NK-92 treated with Interleukin-12 subunit alpha and Interleukin-12 subunit beta, amount 100 ng/mL, for 24 hours (cell line): ENCODE measurements around the gene NOX4.
"Not testable (repeated sequence)": the region's sequence is repeated elsewhere in the genome, so short reads cannot be mapped to it uniquely, and the experiment has no call there.

Experiments
- DNase-seq: peaks from one replicate; lab custom pipeline; 2025; lab: John Stamatoyannopoulos, UW

The NOX4 gene

GRCh38 chr11:89379976-89380771 lies 111.0 kb downstream of the NOX4 start:
- not testable (repeated sequence) for DNase-seq

- DNase-seq = not testable (repeated sequence)
Measured at GRCh38 chr11:89378986-89379385, 112.2 kb downstream of the NOX4 start.

DNA sequence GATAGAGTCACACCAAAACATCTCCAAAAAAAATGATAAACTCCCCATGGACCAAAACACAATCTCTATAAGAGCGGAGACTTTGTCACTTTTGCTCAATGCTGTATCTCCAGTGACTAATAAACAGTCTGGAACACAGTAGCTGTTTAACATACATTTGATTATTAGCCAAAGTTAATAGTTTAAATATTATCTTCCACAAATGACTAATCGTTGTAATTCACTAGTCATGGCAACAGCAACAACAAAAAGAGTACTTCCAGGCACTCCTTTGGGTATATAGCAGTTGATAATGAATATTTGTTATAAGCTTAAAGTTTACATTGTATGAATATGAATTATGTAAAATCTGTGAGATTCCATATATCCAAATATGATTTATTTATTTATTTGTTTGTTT lies 121.8 kb downstream of the NOX4 start:
- DNase-seq = not testable (repeated sequence)

DNA sequence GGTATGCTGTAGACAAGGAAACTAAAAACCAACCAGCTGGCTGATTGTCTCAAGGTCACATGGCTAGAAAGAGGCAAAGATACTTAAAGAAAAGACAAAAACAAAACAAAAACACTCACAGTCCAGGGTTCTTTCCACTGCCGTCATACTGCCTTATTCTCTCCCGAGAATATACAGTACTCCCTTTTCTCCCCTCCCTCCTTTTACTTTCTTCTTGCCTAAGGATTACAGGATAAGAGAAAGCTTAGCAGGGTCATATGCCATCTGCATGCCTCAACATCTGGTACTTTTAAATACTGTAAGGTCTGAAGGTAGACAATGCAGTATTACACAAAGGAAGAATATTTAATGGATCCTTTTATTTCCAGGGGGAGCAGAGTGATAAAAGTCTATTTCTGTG lies 126.3 kb downstream of the NOX4 start:
- not testable (repeated sequence) for DNase-seq

DNA sequence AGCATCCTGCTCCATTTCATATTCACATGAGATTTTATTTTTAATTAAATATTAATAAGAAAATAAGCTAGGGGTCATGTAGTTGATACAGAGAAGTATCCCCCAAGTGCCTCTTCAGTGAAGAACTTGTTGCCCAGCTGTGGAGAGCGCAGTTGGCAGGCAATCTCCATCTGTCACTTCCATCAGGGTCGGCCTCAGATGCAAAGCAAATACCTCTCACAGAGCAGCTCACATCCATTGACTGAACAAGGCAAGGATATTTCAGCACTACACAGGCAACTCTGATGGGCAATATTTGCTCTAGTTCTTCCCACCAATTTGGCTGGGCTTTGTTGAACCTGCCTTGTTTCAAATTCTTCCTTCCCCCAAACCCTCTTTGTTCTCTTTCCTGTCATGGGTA lies 129.4 kb downstream of the NOX4 start:
- no peak for DNase-seq

DNA sequence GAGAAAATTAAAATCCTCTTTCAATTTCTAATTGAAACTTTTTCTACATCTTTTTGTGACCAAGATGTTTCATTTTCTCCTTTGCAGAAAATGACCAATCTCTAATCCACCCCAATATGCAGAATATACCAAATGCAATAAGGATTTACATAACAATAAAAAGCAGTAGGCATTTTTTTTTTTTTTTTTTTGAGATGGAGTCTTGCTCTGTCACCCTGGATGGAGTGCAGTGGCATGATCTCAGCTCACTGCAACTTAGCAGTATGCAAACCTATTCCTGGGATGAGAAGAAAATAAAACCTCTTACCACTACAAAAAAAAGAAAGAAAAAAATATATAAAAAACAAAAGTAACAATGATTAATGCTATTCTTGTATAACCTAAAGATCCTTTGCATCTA lies 132.0 kb downstream of the NOX4 start:
- not testable (repeated sequence) for DNase-seq

DNA sequence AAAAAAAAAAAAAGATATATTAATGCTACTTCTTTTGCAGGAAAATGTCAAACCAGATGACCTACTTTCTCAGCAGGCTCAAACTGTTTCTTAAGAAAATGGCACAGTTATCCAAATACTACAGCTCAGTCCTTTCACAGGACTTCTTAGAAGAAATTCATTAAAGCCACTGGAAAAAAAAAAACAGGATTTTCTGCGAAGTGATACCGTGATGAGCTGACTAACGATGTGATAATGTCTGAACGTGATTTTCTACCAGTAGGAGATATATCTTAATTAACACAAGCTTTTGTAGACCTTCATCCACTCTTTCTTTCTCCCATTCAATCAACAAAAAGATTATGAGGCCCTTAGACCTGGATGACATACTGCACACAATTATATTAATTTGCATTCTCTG lies 132.4 kb downstream of the NOX4 start:
- DNase-seq = no peak

GRCh38 chr11:89355646-89356045 lies 135.5 kb downstream of the NOX4 start:
- DNase-seq = no peak

DNA sequence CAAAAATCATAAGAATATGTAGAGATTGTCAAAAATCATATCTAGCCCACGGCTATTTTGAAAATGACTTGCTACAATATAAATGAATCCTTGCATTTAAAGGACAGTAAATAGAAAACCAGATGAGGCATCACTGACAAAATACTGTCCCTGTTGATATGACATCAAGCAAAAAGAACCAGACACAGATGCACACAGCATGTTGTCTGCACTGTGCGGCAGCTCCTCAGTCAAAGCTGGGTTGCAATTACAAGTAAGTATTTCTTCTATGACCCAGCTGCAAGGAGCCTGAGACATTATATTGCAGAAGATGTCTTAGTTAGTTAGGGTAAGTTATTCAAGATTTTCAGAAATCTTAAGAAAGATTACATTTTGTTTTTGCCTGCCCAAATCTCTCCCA lies 136.7 kb downstream of the NOX4 start:
- not testable (repeated sequence) for DNase-seq

DNA sequence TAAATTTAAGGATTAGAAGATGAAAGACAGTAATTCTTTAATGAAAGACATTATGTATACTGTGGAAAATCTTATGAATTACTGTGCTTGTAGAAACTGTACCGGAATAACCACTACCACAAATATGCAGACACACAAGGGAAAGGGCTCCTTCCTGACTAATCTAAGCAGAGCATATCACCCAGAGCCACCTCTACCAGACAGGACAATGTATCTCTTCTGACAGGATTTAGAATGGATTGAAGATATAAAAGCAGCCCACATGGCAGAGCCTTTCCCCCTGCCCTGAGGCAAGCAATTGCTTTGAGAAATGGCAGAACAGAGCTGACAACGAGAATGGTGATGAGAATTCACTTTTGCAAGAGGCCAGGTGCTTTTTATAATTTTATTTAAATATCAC lies 144.1 kb downstream of the NOX4 start:
- no peak for DNase-seq

DNA sequence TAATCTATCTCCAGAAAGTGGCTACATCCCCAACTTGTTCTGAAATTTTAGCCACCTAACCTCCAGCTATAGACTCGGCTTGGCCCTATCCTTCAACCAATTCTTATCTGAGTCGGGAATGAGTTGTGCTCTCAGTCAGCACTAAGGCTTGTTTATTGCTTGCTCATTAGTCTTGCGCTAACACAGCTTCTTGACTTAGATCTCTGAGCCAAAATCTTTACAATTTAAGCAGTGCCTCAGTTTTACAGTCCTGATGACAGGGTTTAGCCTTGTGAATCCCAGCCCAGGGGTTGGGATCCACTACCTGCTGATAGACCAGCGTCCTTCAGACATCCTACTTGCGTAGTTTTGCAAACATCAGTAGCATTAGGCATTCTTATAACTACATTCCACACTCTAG lies 144.6 kb downstream of the NOX4 start:
- DNase-seq = no peak

- not testable (repeated sequence) for DNase-seq
Measured at GRCh38 chr11:89342880-89343572, 148.1 kb downstream of the NOX4 start.

- not testable (repeated sequence) for DNase-seq
Measured at GRCh38 chr11:89340450-89340849, 150.7 kb downstream of the NOX4 start.

DNA sequence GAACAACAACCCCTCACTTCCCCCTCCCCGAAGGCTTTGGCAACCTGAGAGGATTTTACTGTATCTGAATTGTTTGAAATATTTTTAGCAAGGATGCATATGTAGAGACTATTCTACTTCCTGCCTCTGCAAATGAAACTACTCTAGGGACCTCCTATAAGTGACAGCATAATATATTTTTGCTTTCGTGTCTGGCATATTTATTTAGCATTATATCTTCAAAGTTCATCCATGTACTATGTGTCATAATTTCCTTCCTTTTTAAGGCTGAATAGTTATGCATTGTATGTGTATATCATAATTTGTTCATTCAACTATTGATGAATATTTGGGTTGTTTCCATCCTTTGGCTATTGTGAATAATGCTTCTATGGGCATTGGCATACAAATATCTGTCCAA lies 153.1 kb downstream of the NOX4 start:
- DNase-seq = not testable (repeated sequence)

GRCh38 chr11:89337100-89337650 lies 154.0 kb downstream of the NOX4 start:
- DNase-seq = not testable (repeated sequence)

GRCh38 chr11:89333704-89334103 lies 157.5 kb downstream of the NOX4 start:
- DNase-seq = not testable (repeated sequence)

DNA sequence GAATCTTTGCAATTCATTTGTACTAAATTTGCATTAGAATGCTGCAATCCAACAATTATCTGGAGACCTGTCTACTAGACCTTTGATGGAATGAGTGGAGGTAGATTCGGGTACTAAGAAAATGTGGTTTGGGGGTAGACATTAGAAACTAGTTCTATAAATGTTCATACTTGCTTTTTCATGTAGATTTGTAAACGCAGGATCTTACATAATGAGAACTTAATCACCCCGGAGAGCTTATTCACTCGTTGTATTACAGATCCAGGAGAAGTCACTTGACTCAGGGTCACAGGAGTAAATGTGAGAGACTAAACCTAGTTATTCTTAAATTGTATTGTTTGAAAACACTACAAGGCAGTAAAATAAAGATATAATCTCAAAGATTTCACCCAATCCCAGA lies 159.2 kb downstream of the NOX4 start:
- not testable (repeated sequence) for DNase-seq

DNA sequence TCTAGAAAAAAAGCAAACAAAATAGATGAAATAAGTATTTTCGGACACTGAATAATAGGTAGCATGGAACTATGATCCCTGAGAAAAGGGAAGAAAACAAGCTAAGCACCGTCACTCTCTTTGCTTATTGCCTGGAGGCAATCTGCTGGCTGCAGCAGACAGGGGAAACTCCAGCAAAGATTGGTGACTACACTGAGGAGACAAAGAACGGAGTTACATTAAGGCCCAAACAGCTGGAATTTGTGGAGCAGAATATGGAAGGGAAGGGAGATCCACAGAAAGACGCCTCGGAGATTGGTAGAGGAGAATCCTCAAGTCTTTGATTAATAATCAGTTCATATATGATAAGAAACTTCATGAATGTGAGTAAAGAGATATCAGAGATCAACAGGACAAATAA lies 163.3 kb downstream of the NOX4 start:
- DNase-seq = no peak

DNA sequence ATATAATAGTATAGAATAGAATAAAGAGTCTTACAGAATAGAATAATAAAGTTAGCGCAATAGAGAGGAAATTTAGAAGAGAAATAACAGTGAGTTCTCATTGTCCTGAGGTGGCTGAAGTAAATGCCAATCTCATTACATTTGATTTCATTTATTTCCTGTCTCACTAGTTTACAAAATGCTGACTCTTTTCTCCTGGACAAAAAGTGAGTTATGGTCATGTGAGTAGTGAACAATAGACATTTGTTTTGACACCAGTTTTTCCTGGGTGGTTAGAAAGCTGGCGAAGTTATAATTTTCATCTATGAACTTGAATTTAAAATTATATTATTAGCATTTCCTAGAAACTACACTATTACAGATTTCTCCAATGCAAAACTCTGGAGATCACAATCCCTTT lies 169.8 kb downstream of the NOX4 start:
- DNase-seq = no peak

- DNase-seq = not testable (repeated sequence)
Measured at GRCh38 chr11:89310607-89311006, 180.6 kb downstream of the NOX4 start.

- DNase-seq = not testable (repeated sequence)
Measured at GRCh38 chr11:89309321-89309985, 181.7 kb downstream of the NOX4 start.

- DNase-seq = not testable (repeated sequence)
Measured at GRCh38 chr11:89308272-89308671, 182.9 kb downstream of the NOX4 start.
